Common myeloid progenitor, CD34-positive (primary cell): ENCODE results near the gene RNF144B.

ENCODE experiments used
- CTCF ChIA-PET: fragments of 350-600 bp; sonication (Branson Sonifier 250); formaldehyde crosslinking; loops from one replicate; lab custom pipeline; 2021; ENCODE audit warnings: antibody characterized with exemption; lab: Charles Lee
- POLR2A ChIA-PET: fragments of 350-600 bp; sonication (Branson Sonifier 250); formaldehyde crosslinking; loops from one replicate; lab custom pipeline; 2021; ENCODE audit warnings: antibody characterized with exemption; lab: Charles Lee
- DNase-seq, 3 donors: peaks; one replicate each; pipeline versions ENCODE4 v3.0.0 to v3.0.0-alpha.2; 2013
- H3K27ac ChIP-seq, 2 experiments: 1 replicate in 1 of 2; 2 replicates in 1 of 2; pipeline ENCODE4 v1.7.0; 2013; ENCODE audit warnings: inconsistent platforms in 2 of 2, low read length in 2 of 2, mild to moderate bottlenecking in 2 of 2, low read depth in 1 of 2, moderate library complexity in 1 of 2; ENCODE audit not compliant: severe bottlenecking in 2 of 2, insufficient read depth in 1 of 2, poor library complexity in 1 of 2
- H3K27me3 ChIP-seq, 5 experiments: replicated peaks in 2 of 5; 1 replicate in 3 of 5; 2 replicates in 2 of 5; pipeline versions ENCODE4 v1.6.1 to v1.7.0; 2013; ENCODE audit warnings: low read length in 4 of 5, mild to moderate bottlenecking in 2 of 5, moderate library complexity in 2 of 5, inconsistent platforms in 1 of 5; ENCODE audit not compliant: insufficient read depth in 5 of 5, control insufficient read depth in 4 of 5
- H3K36me3 ChIP-seq, 4 experiments: 1 replicate in 2 of 4; 2 replicates in 2 of 4; pipeline versions ENCODE4 v1.6.1 to v1.7.0; 2013; ENCODE audit warnings: low read length in 3 of 4, control low read depth in 1 of 4, mild to moderate bottlenecking in 1 of 4; ENCODE audit not compliant: control insufficient read depth in 4 of 4, insufficient read depth in 4 of 4
- H3K4me1 ChIP-seq, 4 experiments: 1 replicate in 3 of 4; 2 replicates in 1 of 4; pipeline versions ENCODE4 v1.6.1 to v1.7.1; 2013; ENCODE audit warnings: low read length in 3 of 4, mild to moderate bottlenecking in 3 of 4, control low read depth in 1 of 4, inconsistent platforms in 1 of 4, moderate library complexity in 1 of 4; ENCODE audit not compliant: control insufficient read depth in 4 of 4, insufficient read depth in 4 of 4; ENCODE audit errors: control extremely low read depth in 1 of 4
- H3K4me3 ChIP-seq, 7 experiments: 1 replicate in 4 of 7; 2 replicates in 3 of 7; pipeline versions ENCODE4 v1.5.1 to v1.7.0; 2013; ENCODE audit warnings: mild to moderate bottlenecking in 7 of 7, low read length in 6 of 7, moderate library complexity in 6 of 7, inconsistent platforms in 2 of 7, low read depth in 2 of 7, control low read depth in 1 of 7; ENCODE audit not compliant: insufficient read depth in 4 of 7, control insufficient read depth in 1 of 7; ENCODE audit errors: extremely low read depth in 1 of 7
- H3K9me3 ChIP-seq, 5 experiments: 1 replicate in 4 of 5; 2 replicates in 1 of 5; pipeline versions ENCODE4 v1.6.1 to v1.7.1; 2013; ENCODE audit warnings: low read length in 4 of 5, mild to moderate bottlenecking in 2 of 5, inconsistent platforms in 1 of 5, low read depth in 1 of 5, moderate library complexity in 1 of 5; ENCODE audit not compliant: control insufficient read depth in 4 of 5, insufficient read depth in 2 of 5; ENCODE audit errors: control extremely low read depth in 1 of 5
- WGBS: methylation state at CpG from one replicate; pipeline ENCODE4 v1.1.5; 2013; ENCODE audit not compliant: insufficient coverage; 5-methylcytosine and 5-hydroxymethylcytosine counted together

The RNF144B gene

DNA sequence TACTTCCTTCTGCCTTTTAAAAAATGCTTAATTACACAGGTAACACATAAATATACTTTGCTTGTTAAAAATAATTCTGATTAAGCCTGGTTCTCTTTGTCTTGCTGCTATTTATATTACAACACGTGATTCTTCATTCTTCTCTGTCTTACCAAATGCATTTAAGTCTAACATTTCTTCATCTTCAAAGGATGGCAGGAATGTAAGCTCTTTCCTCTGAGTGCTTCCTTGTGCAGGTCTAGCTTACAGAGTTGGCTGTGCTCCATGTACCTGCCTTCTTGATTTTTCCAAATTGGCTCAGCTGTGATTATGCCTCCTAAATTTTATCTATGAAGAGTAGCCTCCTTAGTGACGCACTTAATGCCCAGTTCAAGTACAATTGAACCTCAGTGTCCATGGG, 44.4 kb downstream of the RNF144B start:
- no peaks in the 10 kb centered on the region for H3K9me3 ChIP-seq
- H3K27ac ChIP-seq, result no peak overlapping the region
- peaks cover 0 to 11% (median 4%) of the 10 kb centered on the region in 4 experiments for H3K36me3 ChIP-seq
- H3K27me3 ChIP-seq, result no peaks in the 10 kb centered on the region
- ChIA-PET POLR2A (interaction anchor here (0.6 kb wide), 1 partner anchor 8 kb away, joined by 3 read pairs; no protein-coding TSS in a partner anchor), CTCF (no interaction called here)
- no peak overlapping the region for H3K4me3 ChIP-seq
- H3K4me1 ChIP-seq, result peaks cover 0 to 7% (median 4%) of the 10 kb centered on the region in 4 experiments
- DNase-seq, result no peak
- WGBS, result 100% methylated on average over 2 of the region's 2 CpGs

- Histone ChIP-seq H3K27me3 (no peaks in the 10 kb centered on the region), H3K4me3 (no peak overlapping the region), H3K4me1 (peaks cover 0 to 8% (median 3%) of the 10 kb centered on the region in 4 experiments), H3K36me3 (peaks cover 0 to 11% (median 4%) of the 10 kb centered on the region in 4 experiments), H3K27ac (no peak overlapping the region), H3K9me3 (no peaks in the 10 kb centered on the region)
- WGBS, result 67% methylated on average over 2 of the region's 3 CpGs
- no peak for DNase-seq
- CTCF ChIA-PET, result no interaction called here
- POLR2A ChIA-PET, result no interaction called here
Measured at GRCh38 chr6:18432180-18432579, 45.0 kb downstream of the RNF144B start.

- Histone ChIP-seq H3K4me1 (peaks cover 0 to 6% (median 2%) of the 10 kb centered on the region in 4 experiments), H3K27me3 (no peaks in the 10 kb centered on the region), H3K4me3 (no peak overlapping the region), H3K27ac (no peak overlapping the region), H3K9me3 (no peaks in the 10 kb centered on the region), H3K36me3 (peaks cover 0 to 11% (median 4%) of the 10 kb centered on the region in 4 experiments)
- DNase-seq, result no peak
- POLR2A ChIA-PET, result no interaction called here
- WGBS, result 100% methylated on average over 3 of the region's 3 CpGs
- CTCF ChIA-PET, result no interaction called here
Measured at GRCh38 chr6:18432619-18433018, 45.5 kb downstream of the RNF144B start.

DNA sequence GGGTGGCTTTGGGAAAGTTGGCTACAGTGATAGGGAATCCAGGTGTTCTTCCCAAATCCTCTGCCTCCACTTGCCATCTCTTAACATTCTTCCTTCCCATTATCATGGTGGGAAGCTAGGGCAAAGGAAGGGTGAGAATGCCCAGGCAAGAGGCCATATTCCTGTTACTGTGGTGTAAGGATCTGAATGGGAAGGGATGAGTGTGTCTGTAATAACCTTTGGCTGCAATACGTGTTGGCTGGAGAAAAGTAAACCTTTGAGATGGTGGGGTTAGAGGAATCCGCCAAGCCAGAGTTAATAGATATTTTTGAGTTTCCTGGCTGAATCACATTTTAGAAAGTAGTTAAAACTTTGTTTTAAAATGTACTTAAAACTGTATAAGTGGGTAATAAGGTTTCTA, 45.9 kb downstream of the RNF144B start:
- H3K27ac ChIP-seq, result no peak overlapping the region
- H3K27me3 ChIP-seq, result no peaks in the 10 kb centered on the region
- H3K36me3 ChIP-seq, result peaks cover 0 to 9% (median 4%) of the 10 kb centered on the region in 4 experiments
- ChIA-PET POLR2A (no interaction called here), CTCF (interaction anchor here (1.0 kb wide), 1 partner anchor 70 kb away, joined by 3 read pairs; no protein-coding TSS in a partner anchor)
- no peaks in the 10 kb centered on the region for H3K9me3 ChIP-seq
- no peak overlapping the region for H3K4me3 ChIP-seq
- WGBS, result 100% methylated on average over 2 of the region's 2 CpGs
- DNase-seq, result no peak
- peaks cover 0 to 6% (median 2%) of the 10 kb centered on the region in 4 experiments for H3K4me1 ChIP-seq

DNA sequence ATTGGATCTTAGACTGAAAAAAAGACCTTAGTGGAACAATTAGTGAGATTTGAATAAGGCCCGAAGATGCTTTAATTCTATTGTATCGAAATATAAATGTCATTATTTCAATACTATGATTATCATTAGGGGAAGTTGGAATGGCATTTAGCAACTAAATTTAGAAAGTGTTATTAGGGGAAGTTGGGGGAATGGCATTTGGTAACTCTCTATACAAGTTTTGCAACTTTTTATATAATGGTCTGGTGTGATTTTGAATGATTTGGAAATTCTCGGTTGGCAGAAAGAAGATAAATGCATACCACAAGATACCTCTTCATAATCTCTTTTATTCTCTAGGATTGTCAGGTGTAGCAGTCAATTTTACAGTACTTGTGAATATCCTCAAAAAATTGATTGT, 49.2 kb downstream of the RNF144B start:
- Histone ChIP-seq H3K27me3 (no peaks in the 10 kb centered on the region), H3K36me3 (peaks cover 0 to 3% (median 1%) of the 10 kb centered on the region in 4 experiments), H3K4me1 (peaks cover 3 to 14% (median 7%) of the 10 kb centered on the region in 4 experiments), H3K4me3 (no peak overlapping the region), H3K9me3 (no peaks in the 10 kb centered on the region), H3K27ac (no peak overlapping the region)
- POLR2A ChIA-PET, result no interaction called here
- DNase-seq, result peak in 2 of 3 donors; percentile 43 to 44
- WGBS, result no CpG with 5 or more reads among the region's 3 CpGs
- CTCF ChIA-PET, result interaction anchor here (0.8 kb wide), 1 partner anchor 8 kb away, joined by 3 read pairs; no protein-coding TSS in a partner anchor

DNA sequence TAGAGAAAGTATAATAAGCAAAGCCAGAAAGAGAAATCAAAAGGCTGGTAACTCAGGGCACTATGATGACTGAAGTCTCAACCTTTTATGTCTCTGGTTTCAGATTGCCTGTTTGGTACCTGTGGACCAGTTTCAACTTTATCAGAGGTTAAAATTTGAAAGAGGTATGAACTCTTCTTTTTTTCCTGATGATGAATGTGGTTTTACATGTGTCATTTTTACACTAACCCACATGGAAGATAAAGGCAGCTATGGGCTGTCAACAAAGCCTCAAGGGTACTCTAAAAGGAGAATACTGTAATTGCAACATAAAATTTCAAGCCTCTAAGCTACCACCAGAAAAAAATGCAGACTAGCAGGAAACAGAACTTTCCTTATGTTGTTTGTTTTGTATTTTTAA, 52.4 kb downstream of the RNF144B start:
- peaks cover 3 to 12% (median 7%) of the 10 kb centered on the region in 4 experiments for H3K4me1 ChIP-seq
- H3K27ac ChIP-seq, result no peak overlapping the region
- CTCF ChIA-PET, result interaction anchor here (1.0 kb wide), 1 partner anchor 46 kb away, joined by 3 read pairs; no protein-coding TSS in a partner anchor
- H3K4me3 ChIP-seq, result no peak overlapping the region
- no peaks in the 10 kb centered on the region for H3K9me3 ChIP-seq
- POLR2A ChIA-PET, result interaction anchor here (0.7 kb wide), 1 partner anchor 8 kb away, joined by 3 read pairs; no protein-coding TSS in a partner anchor
- H3K27me3 ChIP-seq, result no peaks in the 10 kb centered on the region
- H3K36me3 ChIP-seq, result peaks cover 2 to 7% (median 4%) of the 10 kb centered on the region in 4 experiments
- peak in 1 of 3 donors; percentile 21 for DNase-seq

GRCh38 chr6:18441251-18441979, 54.3 kb downstream of the RNF144B start:
- no peaks in the 10 kb centered on the region for H3K27me3 ChIP-seq
- POLR2A ChIA-PET, result no interaction called here
- H3K27ac ChIP-seq, result no peak overlapping the region
- CTCF ChIA-PET, result interaction anchor here (1.2 kb wide), 1 partner anchor 8 kb away, joined by 3 read pairs; no protein-coding TSS in a partner anchor
- no peaks in the 10 kb centered on the region for H3K9me3 ChIP-seq
- peak in 1 of 3 donors; percentile 21 for DNase-seq
- no peak overlapping the region for H3K4me3 ChIP-seq
- WGBS, result 73% methylated on average over 2 of the region's 3 CpGs
- H3K36me3 ChIP-seq, result peaks cover 2 to 7% (median 4%) of the 10 kb centered on the region in 4 experiments
- H3K4me1 ChIP-seq, result peaks cover 3 to 13% (median 7%) of the 10 kb centered on the region in 4 experiments
